EH (cell line): ENCODE data around the gene ACKR3.

Experiments used
- DNase-seq: peaks from one replicate; pipeline ENCODE4 v3.0.0-alpha.2; 2015; ENCODE audit warnings: low read depth

Gene ACKR3

DNA sequence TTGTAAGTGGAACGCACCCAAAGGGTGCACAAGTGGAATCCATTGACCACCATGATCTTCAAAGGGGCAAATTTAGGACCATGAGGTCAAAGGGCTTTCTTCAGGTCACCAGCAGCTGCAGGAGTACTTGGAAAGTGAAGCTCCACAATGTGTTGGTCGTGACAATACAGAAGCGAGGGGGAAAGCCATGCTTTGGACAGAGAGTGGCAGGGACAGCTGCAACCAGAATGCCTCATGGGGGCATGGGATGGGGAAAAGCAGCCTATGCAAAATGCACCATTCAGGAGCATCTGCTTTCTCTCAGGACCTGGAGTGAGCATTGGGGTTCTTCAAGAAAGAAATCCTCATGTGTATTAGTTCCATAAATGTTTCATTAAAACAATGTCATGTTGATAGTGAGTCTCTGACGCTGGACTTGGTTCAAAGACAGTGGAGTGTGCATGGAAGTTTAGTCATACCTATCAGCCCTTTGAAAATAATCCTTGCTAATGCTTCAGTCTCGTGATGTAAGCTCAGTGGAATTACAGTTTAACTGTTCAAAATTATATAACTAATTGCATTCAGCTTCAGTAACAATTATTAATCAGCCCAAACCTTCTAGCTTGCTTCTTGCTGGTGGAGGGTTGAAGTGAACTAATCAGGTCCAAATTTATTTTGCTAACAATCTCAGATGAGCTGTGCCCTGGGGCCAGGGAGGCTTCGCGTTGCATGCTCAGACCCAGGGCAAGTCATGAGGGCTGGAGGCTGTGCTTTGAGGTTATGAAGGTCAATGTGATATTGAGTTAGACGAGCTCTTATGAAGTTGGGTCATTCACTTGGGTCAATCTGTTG is 41.6 kb downstream of the ACKR3 start:
- peak; percentile 46 for DNase-seq

DNA sequence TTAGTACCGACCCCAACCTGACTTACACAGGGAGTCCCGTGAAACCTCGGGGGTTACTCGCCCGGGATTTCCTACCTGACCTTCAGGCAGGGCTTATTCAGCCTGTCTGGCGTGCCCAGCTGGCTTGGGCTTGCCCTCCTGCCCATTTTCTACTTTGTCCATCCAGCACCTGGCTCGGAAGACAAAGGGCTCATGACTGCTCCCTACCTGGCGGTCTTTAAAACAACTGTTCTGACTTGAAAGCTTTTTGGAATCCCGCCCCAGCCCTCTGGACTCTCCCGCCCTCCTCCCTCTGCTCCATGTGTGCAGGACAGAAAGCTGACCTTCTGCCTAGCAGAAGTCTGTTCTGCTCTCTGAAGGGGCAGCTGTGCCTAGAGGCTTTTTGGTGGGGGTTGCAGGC is 43.1 kb downstream of the ACKR3 start:
- no peak for DNase-seq

DNA sequence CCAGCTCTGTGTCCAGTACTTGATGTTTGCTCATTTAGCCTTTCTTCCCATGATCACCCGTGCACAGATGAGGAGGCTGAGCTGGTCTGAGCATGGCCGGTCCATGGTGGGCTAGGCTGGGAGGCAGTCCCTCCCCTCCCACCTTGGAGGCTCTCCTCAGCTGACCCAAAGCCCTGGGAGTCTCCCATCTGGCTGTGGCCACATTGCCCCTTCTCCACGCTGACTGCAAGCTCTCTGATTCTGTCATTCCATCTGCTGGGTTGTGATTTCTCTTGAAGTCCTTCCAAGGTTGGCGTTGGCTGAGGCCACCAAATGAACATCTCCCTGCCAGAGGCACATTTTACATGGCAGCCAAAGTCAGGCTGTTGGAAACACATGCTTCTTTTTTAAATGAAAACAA is 44.0 kb downstream of the ACKR3 start:
- no peak for DNase-seq

DNA sequence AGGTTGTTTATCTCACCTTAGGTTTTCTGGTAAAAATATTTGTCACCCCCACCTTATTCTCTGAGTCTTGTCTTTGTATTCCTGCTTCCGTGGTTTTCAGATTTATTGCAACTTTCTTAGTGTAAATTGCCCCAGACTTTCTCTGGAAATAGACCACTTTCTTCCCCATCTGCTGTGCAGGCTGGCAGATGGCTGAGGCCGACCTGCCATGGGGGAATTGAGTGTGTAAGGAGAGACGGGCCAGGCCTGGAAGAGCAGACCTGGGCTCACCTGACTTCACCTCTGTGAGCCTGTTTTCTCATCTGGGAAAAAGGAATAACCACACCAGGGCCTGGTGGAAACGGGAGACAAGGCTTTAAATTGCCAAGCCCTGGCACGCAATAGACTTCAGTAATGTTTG is 44.9 kb downstream of the ACKR3 start:
- no peak for DNase-seq

DNA sequence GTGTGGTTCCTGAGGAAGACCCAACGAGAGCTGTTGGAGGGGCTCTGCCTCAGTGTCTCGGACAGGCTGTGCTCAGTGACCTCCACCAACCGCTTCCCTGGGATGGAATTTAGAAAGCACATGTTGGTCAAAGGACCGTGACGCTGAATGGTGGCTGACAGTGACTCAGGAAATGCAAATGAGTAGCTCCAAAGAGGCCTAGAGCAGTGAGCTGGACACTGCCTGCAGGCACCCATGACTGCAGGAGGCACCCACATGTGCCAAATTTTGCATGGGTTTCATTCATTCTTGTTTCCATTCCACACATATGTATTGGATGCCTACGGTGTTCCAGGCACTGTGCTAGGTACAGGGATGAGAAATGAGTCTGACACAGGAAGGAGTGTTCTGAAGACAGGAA is 46.4 kb downstream of the ACKR3 start:
- DNase-seq = no peak

DNA sequence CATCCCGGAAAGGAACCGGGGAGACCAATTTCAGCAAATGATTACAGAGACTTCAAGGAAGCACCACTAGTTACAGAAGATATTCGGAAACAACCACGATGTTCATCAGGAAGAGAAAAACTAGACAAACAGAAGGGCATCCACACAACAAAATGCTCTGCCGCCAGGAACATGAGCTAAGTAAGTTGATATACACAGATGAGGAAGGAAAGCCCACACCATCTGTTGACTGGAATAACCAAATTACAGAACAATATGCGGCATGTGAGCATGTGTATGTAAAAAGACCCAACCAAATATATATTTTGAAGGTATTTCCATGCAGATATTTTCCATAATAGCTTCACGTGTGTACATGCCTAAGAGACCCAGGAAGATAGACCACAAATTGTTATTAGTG is 47.0 kb downstream of the ACKR3 start:
- DNase-seq = no peak

DNA sequence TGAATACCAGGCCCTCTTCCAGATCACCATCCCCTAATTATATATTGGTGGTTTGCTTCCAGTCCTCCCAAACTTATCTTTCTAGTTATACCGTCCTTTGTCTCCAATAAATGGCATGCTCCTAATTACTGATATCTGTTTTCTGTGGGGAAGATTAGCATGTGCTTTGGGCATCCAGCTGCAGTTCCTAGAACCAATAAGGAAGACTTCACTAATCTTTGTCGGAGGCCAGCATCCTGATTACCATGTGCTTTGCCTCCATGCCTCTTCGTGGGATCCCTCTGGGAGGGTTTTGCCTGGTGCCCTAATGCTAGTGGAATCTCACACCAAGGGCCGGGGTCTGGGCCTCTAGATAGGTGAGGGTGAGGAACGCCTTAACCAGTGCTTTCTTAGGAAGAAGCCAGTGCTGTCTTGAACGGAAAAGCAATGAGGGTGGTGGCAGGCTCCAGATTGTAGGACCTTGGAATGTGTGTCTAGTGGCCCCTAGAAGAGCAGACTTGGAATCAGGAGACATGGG is 47.7 kb downstream of the ACKR3 start:
- no peak for DNase-seq

DNA sequence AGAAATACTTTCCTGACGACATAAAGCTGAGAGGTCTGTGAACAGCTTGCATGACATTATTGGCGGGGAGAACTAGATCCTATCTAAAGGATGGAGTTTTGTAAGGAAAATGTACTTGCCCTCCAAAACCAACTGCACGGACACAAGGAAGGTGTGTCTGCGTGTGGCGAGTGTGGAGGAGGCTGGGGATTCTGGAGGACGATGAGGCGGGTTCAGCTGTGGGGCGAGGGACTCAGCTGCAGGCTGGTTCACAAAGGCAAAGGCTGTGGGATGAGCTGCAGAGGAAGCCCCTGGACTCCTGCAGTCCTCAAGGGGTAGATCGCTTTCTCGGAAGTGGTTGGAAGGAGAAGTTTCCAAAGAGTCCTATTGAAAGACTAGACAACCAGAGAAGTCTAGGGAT is 48.2 kb downstream of the ACKR3 start:
- DNase-seq = no peak

DNA sequence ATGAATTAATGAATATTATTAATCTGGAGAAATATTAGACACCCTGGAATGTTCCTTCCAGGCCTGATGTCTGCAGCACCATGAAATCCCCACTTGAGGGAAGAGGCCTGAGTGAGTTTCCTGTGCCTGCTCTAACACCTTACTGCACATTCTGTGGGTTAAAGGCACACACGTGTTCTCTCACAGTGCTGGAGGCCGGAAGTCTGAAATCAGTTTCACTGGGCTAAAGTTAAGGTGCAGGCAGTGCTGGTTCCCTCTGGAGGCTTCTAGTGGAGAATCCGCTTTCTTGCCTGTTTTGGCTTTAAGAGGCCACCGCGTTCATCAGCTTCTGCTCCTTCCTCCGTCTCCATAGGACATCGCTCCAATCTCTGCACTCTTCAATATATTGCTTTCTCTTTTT is 48.7 kb downstream of the ACKR3 start:
- DNase-seq = no peak

DNA sequence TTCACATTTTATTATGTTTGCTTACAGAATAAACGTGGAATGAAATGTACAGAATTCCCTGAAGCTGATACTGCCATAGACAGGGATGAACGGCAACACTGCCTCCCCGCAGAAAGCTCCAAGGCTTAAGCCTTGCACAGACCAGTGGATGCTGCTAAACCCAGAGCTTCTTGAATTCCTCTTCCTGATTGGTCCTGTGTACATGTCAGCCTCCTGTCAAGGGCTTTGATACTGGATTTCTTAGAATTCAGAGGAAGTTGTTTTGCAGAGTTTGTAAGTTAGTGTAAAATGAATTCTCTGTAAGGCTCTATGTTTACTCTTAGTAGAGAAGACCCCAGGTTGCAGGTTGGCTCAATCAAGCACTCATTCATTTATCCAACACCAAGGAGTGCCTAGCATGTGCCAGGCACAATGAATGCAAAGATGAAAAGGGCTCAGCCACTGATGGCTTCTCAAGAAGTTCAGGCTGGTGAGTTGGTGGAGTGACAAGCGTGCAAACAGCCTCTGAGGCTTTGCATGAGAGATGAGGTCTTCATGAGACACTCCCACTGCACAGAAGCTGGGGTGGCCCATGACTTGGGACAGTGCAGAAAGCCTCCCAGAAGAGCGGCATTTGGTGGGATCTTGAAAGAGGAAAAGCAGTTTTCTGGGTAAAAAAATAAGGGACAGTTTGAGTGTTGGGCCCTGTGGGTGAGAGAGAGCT is 50.4 kb downstream of the ACKR3 start:
- DNase-seq = no peak

DNA sequence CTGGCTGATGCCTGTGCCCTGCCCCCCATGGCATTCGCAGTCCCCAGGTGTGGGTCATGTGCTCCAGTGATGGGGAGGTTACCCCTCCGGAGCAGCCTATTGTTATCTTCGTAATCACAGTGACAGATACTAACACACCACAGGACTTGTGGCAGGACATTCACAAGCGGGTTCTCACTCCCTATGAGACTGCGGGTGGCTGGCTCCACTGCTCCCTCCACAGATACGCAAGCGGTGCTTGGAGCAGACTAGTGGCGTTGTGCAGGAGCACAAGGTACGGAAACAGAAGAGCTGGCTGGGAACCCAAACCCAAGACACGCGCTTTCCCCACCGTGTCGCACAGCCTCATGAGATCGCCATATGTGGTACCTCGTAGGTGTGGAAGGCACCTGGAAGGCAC is 52.2 kb downstream of the ACKR3 start:
- no peak for DNase-seq

DNA sequence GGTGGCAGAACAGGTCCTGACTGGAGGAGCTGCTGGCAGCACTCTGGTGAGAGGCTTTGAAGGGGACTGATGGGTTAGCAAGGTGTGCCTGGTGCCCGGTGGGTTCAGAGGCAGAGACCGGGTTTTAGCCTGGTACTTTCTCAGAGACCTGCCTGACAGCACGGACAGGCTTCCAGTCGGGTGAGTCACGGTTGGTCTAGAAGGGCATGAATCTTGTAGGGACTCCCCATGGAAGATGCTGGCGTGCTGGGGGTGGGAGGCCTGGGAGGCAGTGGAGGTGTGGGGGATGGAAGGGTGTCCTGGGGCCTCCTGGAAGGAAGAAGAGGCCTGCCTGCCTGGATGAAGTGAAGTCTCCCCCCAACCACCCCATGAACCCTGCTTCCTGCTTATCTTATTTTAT is 52.6 kb downstream of the ACKR3 start:
- no peak for DNase-seq

DNA sequence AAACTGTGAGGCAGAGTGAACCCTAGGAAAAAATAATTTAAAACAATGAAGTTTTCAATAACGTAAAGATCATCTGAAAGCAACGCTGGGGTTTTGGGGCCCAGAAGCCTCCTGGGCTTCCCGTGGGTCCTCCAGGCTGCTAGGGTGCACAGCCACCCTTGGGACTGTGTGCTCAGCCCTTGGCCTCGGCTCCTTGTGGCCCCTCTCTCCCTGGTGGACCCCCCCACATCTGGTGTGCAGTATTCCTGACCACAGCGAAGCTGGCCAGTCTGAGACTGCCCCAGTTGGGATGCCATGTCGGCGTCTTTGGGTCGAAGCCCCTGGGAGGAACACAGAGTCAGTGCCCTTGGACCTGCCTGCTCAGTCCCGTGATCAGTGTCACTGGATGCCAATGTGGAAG is 53.0 kb downstream of the ACKR3 start:
- no peak for DNase-seq

DNA sequence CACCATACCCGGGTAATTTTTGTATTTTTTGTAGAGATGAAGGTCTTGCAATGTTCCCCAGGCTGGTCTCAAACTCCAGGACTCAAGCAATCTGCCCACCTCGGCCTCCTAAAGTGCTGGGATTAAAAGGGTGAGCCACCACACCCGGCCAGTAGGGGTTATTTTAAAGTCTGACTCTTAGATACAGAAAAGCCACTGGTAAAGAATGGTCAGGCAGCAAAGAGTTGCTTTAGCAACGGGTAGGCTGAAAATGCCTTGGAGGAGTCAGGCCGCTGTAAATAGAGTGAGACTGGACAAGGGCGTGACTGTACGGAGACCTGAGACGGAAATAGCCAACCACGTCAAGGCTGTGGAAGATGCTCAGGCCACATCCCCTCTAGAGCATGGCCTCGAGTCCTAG is 54.2 kb downstream of the ACKR3 start:
- DNase-seq = no peak

DNA sequence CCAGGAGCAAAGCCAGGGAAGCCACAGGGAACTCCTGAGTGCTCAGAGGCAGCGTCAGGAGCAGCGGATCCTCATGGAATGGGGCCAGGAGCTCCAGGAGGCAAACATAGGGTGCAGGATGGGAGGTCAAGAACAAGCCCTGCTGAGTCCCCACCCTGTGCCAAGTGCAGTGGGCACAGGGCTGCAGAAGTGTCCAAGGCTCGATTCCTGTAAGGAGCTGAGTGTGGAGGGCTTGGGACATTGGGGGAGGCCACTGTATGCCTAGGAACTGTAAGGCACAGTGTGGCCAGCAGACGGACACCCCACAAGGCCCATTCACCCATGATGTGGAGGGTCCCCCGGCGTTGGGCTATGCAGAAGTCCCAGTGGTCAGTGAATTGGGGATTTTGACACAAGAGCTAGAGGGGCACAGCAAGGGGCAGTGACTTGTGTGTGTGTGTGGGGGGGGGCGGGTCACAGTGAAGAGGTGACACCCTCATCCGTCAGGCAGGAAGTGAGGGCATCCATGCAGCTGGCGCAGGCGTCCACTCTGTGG is 55.6 kb downstream of the ACKR3 start:
- no peak for DNase-seq

DNA sequence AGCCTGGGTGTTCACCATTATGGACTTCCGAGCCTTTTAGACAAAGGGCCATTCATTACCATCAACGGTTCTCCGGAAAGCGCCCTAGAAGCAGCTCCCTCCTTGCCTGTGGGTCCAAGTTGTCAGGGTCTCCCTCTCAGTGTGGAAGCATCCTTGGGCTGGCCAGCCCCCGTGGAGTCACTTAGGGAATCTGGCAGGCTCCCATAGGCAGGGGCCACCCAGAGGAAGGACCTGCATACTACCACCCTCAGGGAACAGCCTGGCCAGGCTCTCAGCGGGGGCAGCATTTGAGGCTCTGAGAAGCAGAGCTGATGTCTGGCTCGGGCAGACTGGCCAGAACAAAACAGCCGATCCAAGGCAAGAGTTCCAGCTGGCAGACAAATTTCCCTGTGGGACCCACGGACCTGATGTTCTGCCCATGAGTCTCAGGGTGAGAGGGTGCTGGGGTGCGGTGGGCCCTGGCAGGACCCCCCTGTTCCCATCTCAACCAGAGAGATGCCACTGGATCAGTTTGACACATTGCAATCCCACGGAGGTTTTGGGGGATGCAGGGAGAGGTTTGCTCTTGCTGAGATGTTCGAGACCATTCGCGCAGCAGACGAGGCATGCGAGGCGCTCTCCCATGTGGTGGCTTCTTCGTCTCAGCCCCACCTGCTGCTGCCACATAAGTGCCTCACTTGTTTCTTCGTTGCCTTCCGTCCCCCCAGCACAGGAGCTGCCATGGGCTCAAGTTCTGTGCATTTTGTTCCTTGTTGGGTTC is 56.9 kb downstream of the ACKR3 start:
- no peak for DNase-seq

DNA sequence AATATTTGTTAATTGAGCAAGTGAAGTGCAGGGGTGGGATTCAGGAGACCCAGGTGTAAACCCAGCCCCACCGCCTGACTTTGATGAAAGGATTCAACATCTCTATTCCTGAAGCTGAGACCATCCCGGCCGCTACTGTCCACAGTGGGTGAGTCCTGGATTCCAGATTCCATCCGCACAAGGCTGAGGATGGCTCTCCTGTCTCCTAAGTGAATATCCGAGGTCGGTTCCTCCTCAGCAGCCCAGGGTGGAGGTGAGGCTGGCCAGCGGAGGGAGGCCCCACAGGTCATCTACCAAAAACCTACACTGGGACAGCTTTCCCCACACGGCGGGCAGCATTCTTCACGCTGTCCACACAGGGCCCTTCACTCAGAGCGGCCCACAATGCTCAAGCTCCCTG is 57.6 kb downstream of the ACKR3 start:
- DNase-seq = no peak

DNA sequence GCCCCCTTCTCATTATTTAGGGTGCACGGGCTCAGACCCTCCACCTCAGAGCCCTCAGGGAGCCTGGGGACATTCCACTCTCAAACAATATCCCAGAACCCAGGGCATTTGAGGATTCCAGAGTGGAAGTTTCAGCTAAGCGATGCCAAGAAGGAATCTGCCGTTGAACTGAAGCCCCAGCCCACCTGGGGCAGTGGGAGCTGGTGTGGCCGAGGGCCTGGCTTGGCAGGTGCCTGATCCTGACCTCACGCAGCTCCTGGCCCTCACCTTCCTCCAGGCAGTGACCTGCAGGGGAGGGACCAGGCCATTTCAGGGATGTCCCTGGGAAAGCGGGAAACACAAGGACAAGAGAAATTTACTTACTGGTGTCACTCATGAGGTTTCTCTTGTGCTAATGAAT is 58.2 kb downstream of the ACKR3 start:
- DNase-seq = no peak

DNA sequence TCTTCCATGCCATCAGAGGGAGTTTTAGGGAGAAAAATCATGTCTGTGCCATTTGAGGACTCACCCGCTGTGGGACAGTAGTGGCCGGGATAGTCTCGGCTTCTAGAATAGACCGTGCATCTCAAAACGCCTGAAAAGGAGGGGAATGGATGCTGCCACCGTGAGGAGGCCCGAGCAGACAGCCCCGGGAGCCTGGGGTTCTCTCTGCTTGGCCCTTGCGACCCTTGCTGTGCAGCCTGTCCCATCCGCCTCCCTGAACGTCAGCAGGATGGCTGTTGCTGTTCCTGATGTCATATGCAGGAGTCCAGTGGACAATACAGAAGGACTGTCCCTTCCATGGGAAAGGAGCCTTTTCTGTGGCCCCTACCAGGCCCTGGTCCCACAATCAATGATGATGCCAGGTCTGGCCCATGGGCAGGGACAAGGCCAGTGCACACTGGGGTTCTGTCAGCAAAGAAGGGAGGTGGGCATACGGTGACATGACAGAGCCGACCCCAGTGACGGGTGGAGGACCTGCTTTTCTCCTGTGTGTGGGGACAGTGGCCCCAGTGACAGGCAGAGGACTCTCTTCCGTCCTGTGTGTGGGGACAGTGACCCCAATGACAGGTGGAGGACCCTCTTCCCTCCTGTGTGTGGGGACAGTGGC is 58.8 kb downstream of the ACKR3 start:
- DNase-seq = no peak

DNA sequence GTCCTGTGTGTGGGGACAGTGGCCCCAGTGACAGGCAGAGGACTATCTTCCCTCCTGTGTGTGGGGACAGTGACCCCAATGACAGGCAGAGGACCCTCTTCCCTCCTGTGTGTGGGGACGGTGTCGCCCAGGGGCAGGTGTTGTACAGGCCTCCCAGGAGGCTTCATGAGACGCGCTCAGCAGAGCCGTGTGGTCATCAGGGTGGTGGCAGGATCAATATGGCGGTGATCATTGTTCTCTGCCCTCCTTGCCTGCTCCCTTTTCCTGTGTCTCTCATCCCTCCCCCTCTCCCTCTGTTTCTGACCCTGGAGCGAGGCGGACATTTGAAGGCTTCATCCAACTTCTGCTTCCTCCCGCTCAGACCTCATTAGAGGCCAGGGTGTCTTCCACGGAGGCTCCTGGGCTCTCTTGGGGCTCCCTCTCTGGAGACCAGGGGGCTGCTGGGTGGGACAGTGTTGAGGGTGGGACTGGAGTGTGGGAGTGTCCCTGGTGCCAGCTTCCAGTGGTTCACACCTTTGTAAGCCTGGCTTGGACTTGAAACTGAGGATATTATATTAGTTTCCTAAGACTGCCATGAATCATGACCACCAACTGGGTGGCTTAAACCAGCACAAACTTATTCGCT is 59.5 kb downstream of the ACKR3 start:
- no peak for DNase-seq
